Spinal cord (tissue), 10 donors: ENCODE data around the gene PARVA. TPM values are rescaled to one million over a fixed set of nuclear protein-coding genes. Genes with fewer than 3 reads are reported as not detected.

Experiments used
- DNase-seq, 6 donors: peaks; one replicate each; pipeline versions ENCODE4 v3.0.0 to v3.0.0-alpha.2; 2013 to 2015; ENCODE audit warnings: low spot score in 6 of 6, low read depth in 4 of 6
- H3K27ac ChIP-seq: one replicate; pipeline ENCODE4 v1.5.1; 2013; ENCODE audit warnings: low read depth, low read length, control low read depth
- H3K27me3 ChIP-seq: one replicate; pipeline ENCODE4 v1.6.1; 2013; ENCODE audit warnings: low read length; ENCODE audit not compliant: control insufficient read depth, insufficient read depth
- H3K36me3 ChIP-seq: one replicate; pipeline ENCODE4 v1.6.1; 2013; ENCODE audit warnings: low read length; ENCODE audit not compliant: control insufficient read depth, insufficient read depth
- H3K4me1 ChIP-seq: one replicate; pipeline ENCODE4 v1.6.1; 2013; ENCODE audit warnings: low read length; ENCODE audit not compliant: control insufficient read depth, insufficient read depth
- H3K4me3 ChIP-seq: one replicate; pipeline ENCODE4 v1.5.1; 2013; ENCODE audit warnings: low read depth, low read length, control low read depth
- H3K9me3 ChIP-seq: one replicate; pipeline ENCODE4 v1.6.1; 2013; ENCODE audit warnings: low read length; ENCODE audit not compliant: control insufficient read depth, insufficient read depth
- WGBS: methylation state at CpG from one replicate; pipeline ENCODE4 v1.1.5; 2013; ENCODE audit warnings: missing lambda C conversion rate; ENCODE audit not compliant: insufficient coverage; 5-methylcytosine and 5-hydroxymethylcytosine counted together
- polyA plus RNA-seq, 2 donors: library from polyadenylated mRNA; unstranded; fragments of 120-200 nt; gene quantifications; one replicate each; pipeline ENCODE4 v1.2.1, GENCODE V29; 2013; ENCODE audit not compliant: insufficient read length in 2 of 2
- total RNA-seq, 2 donors: library from RNA; depleted of rRNA in 1 of 2; stranded (reverse); fragments of 120-200 nt in 1 of 2; fragments of >200 nt in 1 of 2; gene quantifications; one replicate each; pipeline versions ENCODE4 v1.2.3 to v1.2.4, GENCODE V29; 2013 to 2014
- donor health status: healthy.

Gene PARVA
- total and polyA plus RNA-seq, 4 donors = 19.1 to 36.3 (median 33.3) TPM

DNA sequence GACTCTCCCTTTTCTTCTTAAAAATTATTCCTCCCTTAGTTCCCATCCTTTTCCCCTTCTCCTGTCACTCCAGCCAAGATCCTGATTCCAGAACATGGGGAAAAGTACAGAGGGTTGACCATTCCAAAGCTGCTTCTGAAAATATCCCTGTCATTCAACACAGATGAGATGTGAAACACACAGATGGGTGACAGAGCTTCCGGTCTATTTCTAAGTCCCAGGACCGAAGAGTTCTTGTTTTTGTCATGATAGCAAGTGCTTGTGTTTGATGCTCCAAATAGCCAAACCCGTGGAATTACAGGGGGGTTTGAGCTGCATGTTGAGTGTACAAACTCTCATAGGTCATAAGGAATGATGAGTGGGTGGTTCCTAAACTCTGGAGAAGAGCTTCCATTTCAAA, 57.9 kb downstream of the PARVA start:
- DNase-seq = no peak
- H3K36me3 ChIP-seq = no peaks in the 10 kb centered on the region
- H3K27ac ChIP-seq = no peak overlapping the region
- H3K9me3 ChIP-seq = no peaks in the 10 kb centered on the region
- peaks cover 18% of the 10 kb centered on the region for H3K4me1 ChIP-seq
- H3K27me3 ChIP-seq = no peaks in the 10 kb centered on the region
- WGBS = 83% methylated on average over 1 of the region's 3 CpGs
- H3K4me3 ChIP-seq = no peak overlapping the region

DNA sequence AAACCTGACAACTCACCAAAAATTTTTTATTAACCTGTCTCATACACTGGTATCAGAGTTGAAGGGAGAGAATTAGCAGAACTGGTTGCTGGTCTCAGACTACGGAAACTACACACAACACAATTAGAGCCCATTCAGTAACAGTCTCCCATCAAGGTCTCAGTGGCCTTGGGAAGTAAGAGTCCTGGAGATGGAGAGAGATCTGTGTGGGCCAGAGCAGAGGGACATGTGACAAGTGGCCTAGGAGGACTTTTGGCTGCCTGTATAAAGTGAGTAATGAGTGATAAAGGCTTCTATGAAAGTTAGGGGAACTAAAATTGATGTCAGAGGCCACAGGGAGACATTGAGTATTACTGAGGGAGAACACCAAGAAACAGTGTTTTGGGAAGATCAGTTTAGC, 58.9 kb downstream of the PARVA start:
- Histone ChIP-seq H3K36me3 (no peaks in the 10 kb centered on the region), H3K4me1 (peaks cover 13% of the 10 kb centered on the region), H3K9me3 (no peaks in the 10 kb centered on the region), H3K27me3 (no peaks in the 10 kb centered on the region), H3K27ac (no peak overlapping the region), H3K4me3 (no peak overlapping the region)
- DNase-seq = no peak
- WGBS = no CpG with 5 or more reads among the region's 1 CpG

DNA sequence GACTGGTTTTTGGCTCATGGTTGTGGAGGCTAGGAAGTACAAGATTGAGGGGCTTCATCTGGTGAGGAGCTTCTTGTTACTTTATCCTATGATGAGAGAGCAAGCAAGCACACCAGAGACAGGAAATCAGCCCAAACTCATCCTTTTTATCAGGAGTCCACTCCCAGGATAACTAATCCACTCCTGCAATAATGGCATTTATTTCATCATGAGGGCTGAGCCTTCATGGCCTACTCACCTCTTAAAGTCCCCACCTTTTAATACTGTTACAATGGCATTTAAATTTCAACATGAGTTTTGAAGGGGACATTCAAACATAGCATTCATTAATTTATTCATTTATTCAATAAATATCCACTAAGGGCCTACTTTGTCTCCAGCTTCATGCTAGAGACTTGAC, 60.9 kb downstream of the PARVA start:
- no peaks in the 10 kb centered on the region for H3K9me3 ChIP-seq
- H3K27me3 ChIP-seq = no peaks in the 10 kb centered on the region
- no peak overlapping the region for H3K27ac ChIP-seq
- no peaks in the 10 kb centered on the region for H3K36me3 ChIP-seq
- H3K4me3 ChIP-seq = no peak overlapping the region
- H3K4me1 ChIP-seq = peaks cover 11% of the 10 kb centered on the region
- no peak for DNase-seq

- H3K27ac ChIP-seq = no peak overlapping the region
- no peaks in the 10 kb centered on the region for H3K4me1 ChIP-seq
- no peak for DNase-seq
These were observed 62.2 kb downstream of the PARVA start for GRCh38 chr11:12439615-12440014.

GRCh38 chr11:12440565-12440964, 63.2 kb downstream of the PARVA start:
- 91% methylated on average over 1 of the region's 4 CpGs for WGBS
- Histone ChIP-seq H3K9me3 (no peaks in the 10 kb centered on the region), H3K36me3 (no peaks in the 10 kb centered on the region), H3K4me3 (no peak overlapping the region), H3K4me1 (no peaks in the 10 kb centered on the region), H3K27ac (no peak overlapping the region), H3K27me3 (no peaks in the 10 kb centered on the region)
- DNase-seq = no peak

More at GRCh38 chr11:12439615-12440014, 62.2 kb downstream of the PARVA start:
- no peak overlapping the region for H3K4me3 ChIP-seq
- WGBS = 82% methylated on average over 3 of the region's 4 CpGs
- no peaks in the 10 kb centered on the region for H3K27me3 ChIP-seq
- H3K9me3 ChIP-seq = no peaks in the 10 kb centered on the region
- H3K36me3 ChIP-seq = no peaks in the 10 kb centered on the region

- Histone ChIP-seq H3K4me3 (no peak overlapping the region), H3K27me3 (no peaks in the 10 kb centered on the region), H3K4me1 (no peaks in the 10 kb centered on the region), H3K27ac (no peak overlapping the region), H3K9me3 (no peaks in the 10 kb centered on the region), H3K36me3 (no peaks in the 10 kb centered on the region)
- no CpG with 5 or more reads among the region's 7 CpGs for WGBS
- peak in 2 of 6 donors; percentile 46 to 72 for DNase-seq
These were observed 64.0 kb downstream of the PARVA start for GRCh38 chr11:12441231-12441861.

DNA sequence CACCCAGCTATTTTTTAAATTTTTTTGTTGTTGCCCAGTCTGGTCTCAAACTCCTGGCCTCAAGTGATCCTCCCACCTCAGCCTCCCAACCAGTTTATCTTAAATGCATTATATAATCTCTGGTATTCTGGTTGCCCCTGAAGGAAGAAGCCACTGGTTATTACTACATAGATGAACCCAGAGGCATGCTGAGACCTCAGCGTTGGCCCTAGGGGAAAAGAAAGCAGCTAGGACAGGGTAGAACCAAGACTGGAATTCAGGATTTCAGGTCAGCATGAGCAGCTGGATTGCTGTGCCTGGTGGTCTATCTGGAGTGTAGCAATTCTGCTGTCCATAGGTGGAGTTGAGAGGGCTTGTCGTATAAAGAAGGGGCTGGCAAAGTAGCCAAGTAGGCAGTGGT, 67.2 kb downstream of the PARVA start:
- WGBS = 61% methylated on average over 2 of the region's 2 CpGs
- H3K27ac ChIP-seq = no peak overlapping the region
- H3K9me3 ChIP-seq = no peaks in the 10 kb centered on the region
- H3K27me3 ChIP-seq = no peaks in the 10 kb centered on the region
- no peaks in the 10 kb centered on the region for H3K4me1 ChIP-seq
- DNase-seq = no peak
- H3K4me3 ChIP-seq = no peak overlapping the region
- no peaks in the 10 kb centered on the region for H3K36me3 ChIP-seq

- Histone ChIP-seq H3K27ac (no peak overlapping the region), H3K36me3 (no peaks in the 10 kb centered on the region), H3K9me3 (no peaks in the 10 kb centered on the region), H3K4me3 (no peak overlapping the region), H3K4me1 (no peaks in the 10 kb centered on the region), H3K27me3 (no peaks in the 10 kb centered on the region)
- DNase-seq = no peak
- 67% methylated on average over 1 of the region's 2 CpGs for WGBS
These were observed 67.6 kb downstream of the PARVA start for GRCh38 chr11:12445001-12445400.

DNA sequence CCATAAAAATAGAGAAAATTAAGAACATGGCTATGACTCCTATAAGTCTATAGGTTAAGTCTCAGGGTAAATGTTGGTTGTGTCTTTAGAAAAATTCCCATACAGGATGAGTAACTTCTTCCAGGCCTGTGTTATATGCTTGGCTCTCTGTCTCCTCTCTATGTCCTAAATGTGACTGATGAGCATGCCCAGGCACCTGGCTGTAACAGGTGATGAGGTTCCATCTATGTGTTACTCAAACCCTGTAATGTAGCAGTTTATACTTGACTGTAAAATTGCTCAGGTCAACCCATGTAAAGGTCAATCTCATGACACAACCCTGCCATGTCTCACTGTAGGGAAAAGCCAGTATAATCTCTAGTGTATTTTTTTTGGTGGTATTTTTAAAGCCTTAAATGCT, 69.5 kb downstream of the PARVA start:
- H3K9me3 ChIP-seq = no peaks in the 10 kb centered on the region
- H3K4me3 ChIP-seq = no peak overlapping the region
- no peaks in the 10 kb centered on the region for H3K4me1 ChIP-seq
- DNase-seq = no peak
- H3K36me3 ChIP-seq = no peaks in the 10 kb centered on the region
- H3K27ac ChIP-seq = no peak overlapping the region
- no peaks in the 10 kb centered on the region for H3K27me3 ChIP-seq

- Histone ChIP-seq H3K27me3 (no peaks in the 10 kb centered on the region), H3K36me3 (no peaks in the 10 kb centered on the region), H3K9me3 (no peaks in the 10 kb centered on the region), H3K4me3 (no peak overlapping the region), H3K4me1 (no peaks in the 10 kb centered on the region), H3K27ac (no peak overlapping the region)
- no peak for DNase-seq
- 89% methylated on average over 9 of the region's 9 CpGs for WGBS
These were observed 71.0 kb downstream of the PARVA start for GRCh38 chr11:12448131-12448939.
